Retinal pigment epithelial cell (primary cell): Measurements from ENCODE around the gene ANP32E.

Experiments
- DNase-seq: peaks from one replicate; pipeline ENCODE4 v3.0.0-alpha.2; 2010; ENCODE audit warnings: low read depth
- H3K4me3 ChIP-seq: 2 replicates; pipeline ENCODE4 v1.5.1; 2011; ENCODE audit warnings: mild to moderate bottlenecking, low read length, control low read depth, moderate library complexity
- TF ChIP-seq, protein P1 (sequence below): conservative IDR thresholded peaks from 2 replicates; pipeline ENCODE4 v1.5.1; 2011; ENCODE audit warnings: low read depth, low read length, control low read depth, inconsistent platforms

Gene ANP32E

GRCh38 chr1:150178548-150178947 lies 57.4 kb downstream of the ANP32E start:
- no peak for DNase-seq
- TF ChIP-seq, protein P1, sequence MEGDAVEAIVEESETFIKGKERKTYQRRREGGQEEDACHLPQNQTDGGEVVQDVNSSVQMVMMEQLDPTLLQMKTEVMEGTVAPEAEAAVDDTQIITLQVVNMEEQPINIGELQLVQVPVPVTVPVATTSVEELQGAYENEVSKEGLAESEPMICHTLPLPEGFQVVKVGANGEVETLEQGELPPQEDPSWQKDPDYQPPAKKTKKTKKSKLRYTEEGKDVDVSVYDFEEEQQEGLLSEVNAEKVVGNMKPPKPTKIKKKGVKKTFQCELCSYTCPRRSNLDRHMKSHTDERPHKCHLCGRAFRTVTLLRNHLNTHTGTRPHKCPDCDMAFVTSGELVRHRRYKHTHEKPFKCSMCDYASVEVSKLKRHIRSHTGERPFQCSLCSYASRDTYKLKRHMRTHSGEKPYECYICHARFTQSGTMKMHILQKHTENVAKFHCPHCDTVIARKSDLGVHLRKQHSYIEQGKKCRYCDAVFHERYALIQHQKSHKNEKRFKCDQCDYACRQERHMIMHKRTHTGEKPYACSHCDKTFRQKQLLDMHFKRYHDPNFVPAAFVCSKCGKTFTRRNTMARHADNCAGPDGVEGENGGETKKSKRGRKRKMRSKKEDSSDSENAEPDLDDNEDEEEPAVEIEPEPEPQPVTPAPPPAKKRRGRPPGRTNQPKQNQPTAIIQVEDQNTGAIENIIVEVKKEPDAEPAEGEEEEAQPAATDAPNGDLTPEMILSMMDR = no peak
- H3K4me3 ChIP-seq = no peak overlapping the region

GRCh38 chr1:150176593-150176992 lies 59.3 kb downstream of the ANP32E start:
- H3K4me3 ChIP-seq = no peak overlapping the region
- TF ChIP-seq, protein P1 = no peak
- no peak for DNase-seq

DNA sequence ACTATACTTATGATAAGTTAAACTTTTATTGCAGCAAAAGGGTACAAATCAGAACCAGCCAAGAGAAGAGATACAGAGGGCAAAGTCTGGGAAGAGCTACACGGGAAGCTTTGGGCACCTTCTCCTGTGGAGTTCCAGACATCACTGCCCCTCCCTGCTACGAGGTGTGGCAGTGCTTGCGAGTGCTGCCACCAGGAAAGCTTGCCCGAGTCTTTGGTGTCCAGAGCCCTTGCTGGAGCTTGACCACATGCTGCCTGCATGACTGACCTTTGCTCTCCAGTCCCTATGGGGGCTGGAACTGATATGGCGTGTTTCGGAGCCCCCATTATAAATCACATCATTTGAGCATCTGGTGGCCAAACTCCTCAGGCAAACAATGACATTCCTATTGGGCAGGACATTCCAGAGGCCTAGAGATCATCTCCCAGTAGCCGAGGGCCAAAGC lies 62.7 kb downstream of the ANP32E start:
- TF ChIP-seq, protein P1 = no peak
- DNase-seq = no peak
- H3K4me3 ChIP-seq = no peak overlapping the region

- H3K4me3 ChIP-seq = no peak overlapping the region
- DNase-seq = no peak
- TF ChIP-seq, protein P1 = no peak
These were observed 64.1 kb downstream of the ANP32E start for GRCh38 chr1:150171801-150172200.

GRCh38 chr1:150168960-150169601 lies 66.8 kb downstream of the ANP32E start:
- no peak overlapping the region for H3K4me3 ChIP-seq
- TF ChIP-seq, protein P1 = peak; percentile 89
- DNase-seq = no peak
